HEK293 (cell line): ENCODE measurements around the gene MSRB3.
A peak's percentile ranks its signal among the peaks of the same experiment; 100 is the strongest.

Experiments used
- BCL6B ChIP-seq: fragments of 450-650 bp; formaldehyde crosslinking; IDR thresholded peaks from 2 replicates; pipeline ENCODE4 v1.5.1; 2017; ENCODE audit warnings: missing biosample characterization, missing genetic modification characterization
- CTCF ChIP-seq: fragments of 450-650 bp; formaldehyde crosslinking; IDR thresholded peaks from 2 replicates; pipeline ENCODE4 v1.5.1; 2016; ENCODE audit warnings: missing biosample characterization, missing genetic modification characterization
- GLIS1 ChIP-seq: fragments of 450-650 bp; formaldehyde crosslinking; IDR thresholded peaks from 2 replicates; pipeline ENCODE4 v1.5.1; 2016; ENCODE audit warnings: missing biosample characterization, missing genetic modification characterization
- GLIS2 ChIP-seq: fragments of 450-650 bp; formaldehyde crosslinking; IDR thresholded peaks from 2 replicates; pipeline ENCODE4 v1.5.1; 2016; ENCODE audit warnings: missing biosample characterization, missing genetic modification characterization
- KLF7 ChIP-seq: fragments of 450-650 bp; formaldehyde crosslinking; IDR thresholded peaks from 2 replicates; pipeline ENCODE4 v1.5.1; 2016; ENCODE audit warnings: missing biosample characterization, missing genetic modification characterization, borderline replicate concordance
- KLF8 ChIP-seq: fragments of 450-650 bp; formaldehyde crosslinking; IDR thresholded peaks from 2 replicates; pipeline ENCODE4 v1.5.1; 2016; ENCODE audit warnings: missing biosample characterization, missing genetic modification characterization
- OSR2 ChIP-seq: fragments of 450-650 bp; formaldehyde crosslinking; IDR thresholded peaks from 2 replicates; pipeline ENCODE4 v1.5.1; 2016; ENCODE audit warnings: missing biosample characterization, missing genetic modification characterization
- PRDM10 ChIP-seq: fragments of 450-650 bp; formaldehyde crosslinking; IDR thresholded peaks from 2 replicates; pipeline ENCODE4 v1.5.1; 2016; ENCODE audit warnings: missing biosample characterization, missing genetic modification characterization
- REPIN1 ChIP-seq: fragments of 450-650 bp; formaldehyde crosslinking; IDR thresholded peaks from 2 replicates; pipeline ENCODE4 v1.5.1; 2017; ENCODE audit warnings: missing biosample characterization, missing genetic modification characterization, low read depth
- SP3 ChIP-seq: fragments of 450-650 bp; formaldehyde crosslinking; IDR thresholded peaks from 2 replicates; pipeline ENCODE4 v1.5.1; 2016; ENCODE audit warnings: missing biosample characterization, missing genetic modification characterization
- SP7 ChIP-seq: fragments of 450-650 bp; formaldehyde crosslinking; IDR thresholded peaks from 2 replicates; pipeline ENCODE4 v1.5.1; 2016; ENCODE audit warnings: missing biosample characterization, missing genetic modification characterization
- ZBTB1 ChIP-seq: fragments of 450-650 bp; formaldehyde crosslinking; IDR thresholded peaks from 2 replicates; pipeline ENCODE4 v1.5.1; 2016; ENCODE audit warnings: missing biosample characterization, missing genetic modification characterization
- ZBTB48 ChIP-seq: fragments of 450-650 bp; formaldehyde crosslinking; IDR thresholded peaks from 2 replicates; pipeline ENCODE4 v1.5.1; 2016; ENCODE audit warnings: missing biosample characterization, missing genetic modification characterization
- ZBTB8A ChIP-seq: fragments of 450-650 bp; formaldehyde crosslinking; IDR thresholded peaks from 2 replicates; pipeline ENCODE4 v1.5.1; 2016; ENCODE audit warnings: missing biosample characterization, missing genetic modification characterization
- ZFHX2 ChIP-seq: fragments of 450-650 bp; formaldehyde crosslinking; conservative IDR thresholded peaks from 2 replicates; pipeline ENCODE4 v1.5.1; 2016; ENCODE audit warnings: missing biosample characterization, missing genetic modification characterization
- ZFP37 ChIP-seq: fragments of 450-650 bp; formaldehyde crosslinking; IDR thresholded peaks from 2 replicates; pipeline ENCODE4 v1.5.1; 2016; ENCODE audit warnings: missing biosample characterization, missing genetic modification characterization
- ZNF114 ChIP-seq: fragments of 450-650 bp; formaldehyde crosslinking; IDR thresholded peaks from 2 replicates; pipeline ENCODE4 v1.5.0; 2017; ENCODE audit warnings: missing biosample characterization, missing genetic modification characterization
- ZNF211 ChIP-seq: fragments of 450-650 bp; formaldehyde crosslinking; IDR thresholded peaks from 2 replicates; pipeline ENCODE4 v1.5.1; 2016; ENCODE audit warnings: low read depth, missing biosample characterization, missing genetic modification characterization
- ZNF24 ChIP-seq: fragments of 450-650 bp; formaldehyde crosslinking; IDR thresholded peaks from 2 replicates; pipeline ENCODE4 v1.5.1; 2016; ENCODE audit warnings: missing biosample characterization, missing genetic modification characterization
- ZNF501 ChIP-seq: fragments of 450-650 bp; formaldehyde crosslinking; IDR thresholded peaks from 2 replicates; pipeline ENCODE4 v1.5.1; 2016; ENCODE audit warnings: missing biosample characterization, missing genetic modification characterization
- ZNF521 ChIP-seq: fragments of 450-650 bp; formaldehyde crosslinking; IDR thresholded peaks from 2 replicates; pipeline ENCODE4 v1.5.1; 2017; ENCODE audit warnings: missing biosample characterization, mild to moderate bottlenecking, missing genetic modification characterization
- ZNF530 ChIP-seq: fragments of 450-650 bp; formaldehyde crosslinking; IDR thresholded peaks from 2 replicates; pipeline ENCODE4 v1.5.1; 2016; ENCODE audit warnings: low read depth, missing biosample characterization, missing genetic modification characterization
- ZNF580 ChIP-seq: fragments of 450-650 bp; formaldehyde crosslinking; IDR thresholded peaks from 2 replicates; pipeline ENCODE4 v1.5.1; 2016; ENCODE audit warnings: missing biosample characterization, missing genetic modification characterization
- ZNF596 ChIP-seq: fragments of 450-650 bp; IDR thresholded peaks from 2 replicates; pipeline ENCODE4 v1.5.0; 2018; ENCODE audit warnings: missing biosample characterization, mild to moderate bottlenecking, missing genetic modification characterization, moderate library complexity
- ZNF610 ChIP-seq: fragments of 450-650 bp; formaldehyde crosslinking; IDR thresholded peaks from 2 replicates; pipeline ENCODE4 v1.5.1; 2016; ENCODE audit warnings: missing biosample characterization, missing genetic modification characterization, borderline replicate concordance
- ZNF670 ChIP-seq: fragments of 450-650 bp; formaldehyde crosslinking; IDR thresholded peaks from 2 replicates; pipeline ENCODE4 v1.5.1; 2016; ENCODE audit warnings: missing biosample characterization, missing genetic modification characterization, low read depth
- ZNF785 ChIP-seq: fragments of 450-650 bp; formaldehyde crosslinking; IDR thresholded peaks from 2 replicates; pipeline ENCODE4 v1.5.1; 2016; ENCODE audit warnings: missing biosample characterization, missing genetic modification characterization
- ZNF792 ChIP-seq: fragments of 450-650 bp; formaldehyde crosslinking; IDR thresholded peaks from 2 replicates; pipeline ENCODE4 v1.5.1; 2016; ENCODE audit warnings: missing biosample characterization, missing genetic modification characterization
- ZNF837 ChIP-seq: fragments of 450-650 bp; formaldehyde crosslinking; IDR thresholded peaks from 2 replicates; pipeline ENCODE4 v1.5.1; 2016; ENCODE audit warnings: missing biosample characterization, missing genetic modification characterization
- ZSCAN4 ChIP-seq: fragments of 450-650 bp; formaldehyde crosslinking; IDR thresholded peaks from 2 replicates; pipeline ENCODE4 v1.5.1; 2017; ENCODE audit warnings: missing biosample characterization, missing genetic modification characterization
- ZSCAN5A ChIP-seq: fragments of 450-650 bp; formaldehyde crosslinking; IDR thresholded peaks from 2 replicates; pipeline ENCODE4 v1.5.1; 2016; ENCODE audit warnings: missing biosample characterization, missing genetic modification characterization

The MSRB3 gene

GRCh38 chr12:65277994-65278575 is 398 bp upstream of the MSRB3 start (continued):
- TF ChIP-seq CTCF (tag by site-specific recombination) (no peak), ZNF211 (tag by site-specific recombination) (no peak), KLF8 (tag by site-specific recombination) (no peak), ZNF596 (no peak), ZFP37 (0 out of 2 replicates have a peak, but pooled peaks have one; percentile 34), SP7 (peak; percentile 24; the same call in 1 of the 2 replicates), ZNF24 (no peak), ZNF837 (no peak), BCL6B (tag by site-specific recombination) (no peak), ZNF521 (no peak), PRDM10 (tag by site-specific recombination) (peak; percentile 93), ZNF530 (tag by site-specific recombination) (no peak), ZNF792 (tag by site-specific recombination) (no peak), ZBTB8A (tag by site-specific recombination) (no peak), GLIS1 (tag by site-specific recombination) (no peak), OSR2 (tag by site-specific recombination) (no peak), SP3 (tag by site-specific recombination) (no peak; the same call in none of the 2 replicates), ZNF610 (no peak), ZBTB1 (tag by site-specific recombination) (no peak), ZNF670 (tag by site-specific recombination) (no peak), ZNF785 (tag by site-specific recombination) (0 out of 2 replicates have a peak, but pooled peaks have one; percentile 20), GLIS2 (tag by site-specific recombination) (no peak), ZBTB48 (tag by site-specific recombination) (peak; percentile 42; the same call in 1 of the 2 replicates), ZFHX2 (tag by site-specific recombination) (peak; percentile 98), ZSCAN5A (peak; percentile 84; the same call in 1 of the 2 replicates), REPIN1 (tag by site-specific recombination) (peak; percentile 63; the same call in 1 of the 2 replicates), KLF7 (no peak), ZNF580 (tag by site-specific recombination) (no peak), ZSCAN4 (tag by site-specific recombination) (no peak), ZNF501 (tag by site-specific recombination) (no peak), ZNF114 (tag by site-specific recombination) (no peak)
